Limb (tissue), 2 donors: Measurements from ENCODE around the gene PPP1CC.
"Not testable (repeated sequence)": the region's sequence is repeated elsewhere in the genome, so short reads cannot be mapped to it uniquely, and the experiment has no call there.

Experiments
- DNase-seq, 2 donors: peaks; one replicate each; pipeline ENCODE4 v3.0.0-alpha.2; 2016; ENCODE audit errors: extremely low spot score in 2 of 2

PPP1CC gene

DNA sequence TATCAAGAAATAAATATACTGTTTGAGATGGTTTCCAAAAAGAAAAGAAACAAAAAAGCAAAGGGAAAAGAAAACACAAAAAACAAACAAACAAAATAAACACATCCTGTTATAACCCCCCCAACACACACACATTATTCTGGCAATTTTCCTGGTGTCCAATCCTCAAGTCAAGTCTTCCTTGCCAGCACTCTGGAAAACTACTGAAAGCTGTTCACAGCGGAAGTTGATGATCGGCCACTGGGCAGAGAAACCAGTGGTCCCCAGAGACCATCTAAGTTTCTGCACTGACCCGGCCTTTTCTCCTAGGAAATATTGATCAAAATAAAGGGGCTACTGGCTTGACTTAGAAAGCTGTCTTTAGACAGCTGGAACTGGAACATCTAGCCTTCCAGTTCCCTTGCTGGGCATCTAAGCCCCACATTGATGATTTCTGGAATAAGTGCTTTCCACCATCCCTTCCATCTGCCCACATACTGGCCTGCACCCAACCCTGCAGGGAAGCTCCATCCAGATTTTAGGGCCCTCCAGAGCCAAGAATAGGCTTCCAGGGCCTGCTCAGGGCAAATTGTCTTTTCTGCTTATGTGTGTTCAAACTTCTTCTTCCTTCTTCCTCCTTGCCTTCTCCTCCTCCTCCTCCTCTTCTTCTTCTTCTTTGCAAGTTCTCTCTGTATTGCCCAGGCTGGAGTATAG lies 11.6 kb upstream of the PPP1CC start:
- no peak for DNase-seq

DNA sequence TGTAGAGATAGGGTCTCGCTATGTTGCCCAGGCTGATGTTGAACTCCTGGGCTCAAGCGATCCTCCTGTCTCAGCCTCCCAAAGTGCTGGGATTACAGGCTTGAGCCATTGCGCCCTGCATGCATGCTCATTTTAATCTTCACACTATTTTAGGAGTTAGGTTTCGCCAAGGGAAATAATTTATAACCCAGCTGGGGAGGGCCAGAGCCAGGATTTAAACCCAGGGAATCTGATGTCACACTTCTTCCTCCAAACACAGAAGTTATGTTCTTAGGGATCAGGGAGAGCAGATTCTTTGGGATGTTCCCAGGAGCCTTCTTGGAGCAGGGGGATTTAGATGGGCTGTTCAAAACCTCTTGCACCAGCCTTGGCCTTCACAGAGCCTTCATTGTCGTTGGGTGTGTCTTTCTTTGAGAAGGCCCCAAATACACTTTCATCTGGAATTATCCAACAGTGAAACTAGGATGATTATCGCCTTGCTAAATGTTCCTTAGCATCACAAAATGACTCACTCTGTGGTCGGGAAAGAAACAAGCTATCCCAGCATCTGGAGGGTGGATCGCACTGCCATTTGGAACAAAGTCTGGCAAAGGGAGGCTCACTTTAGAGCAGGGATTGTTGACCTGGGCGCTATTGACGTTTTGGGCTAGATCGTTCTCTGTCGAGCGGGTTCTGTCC lies 8.2 kb upstream of the PPP1CC start:
- no peak for DNase-seq

GRCh38 chr12:110746550-110746949 lies 3.9 kb upstream of the PPP1CC start:
- no peak for DNase-seq

GRCh38 chr12:110745542-110746284 lies 3.0 kb upstream of the PPP1CC start:
- DNase-seq: peak in 1 of 2 donors; percentile 63

DNA sequence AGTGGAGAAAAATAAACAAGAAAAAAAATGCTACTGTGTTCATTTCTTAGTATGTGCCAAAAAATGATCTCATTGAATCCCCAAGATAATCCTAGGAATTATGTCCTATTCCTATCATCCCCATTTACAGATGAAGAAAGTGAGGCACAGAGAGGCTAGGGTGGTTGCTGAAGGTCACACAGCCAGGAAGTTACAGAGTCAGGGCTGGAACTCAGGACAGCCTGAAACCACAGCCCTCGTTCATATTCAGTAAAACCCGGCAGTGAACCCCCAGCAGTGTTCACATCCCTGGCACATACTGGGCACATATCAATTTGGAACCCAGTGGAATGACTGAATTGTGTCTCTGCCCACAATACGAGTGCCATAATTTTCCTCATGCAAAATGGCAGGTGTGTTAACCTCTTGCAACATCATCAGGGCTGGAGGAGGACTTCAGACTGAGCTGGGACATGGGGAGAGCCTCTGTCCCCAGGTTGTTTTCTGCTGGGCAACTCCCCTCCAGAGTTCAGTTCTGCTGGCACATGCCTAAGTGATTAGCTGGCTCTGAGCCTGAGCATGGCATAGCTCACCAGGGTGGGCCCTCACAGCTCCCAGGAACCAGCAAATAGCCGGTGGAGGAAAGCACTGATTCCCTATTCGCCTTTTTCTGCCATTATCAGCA lies 2.0 kb upstream of the PPP1CC start:
- DNase-seq: no peak

DNA sequence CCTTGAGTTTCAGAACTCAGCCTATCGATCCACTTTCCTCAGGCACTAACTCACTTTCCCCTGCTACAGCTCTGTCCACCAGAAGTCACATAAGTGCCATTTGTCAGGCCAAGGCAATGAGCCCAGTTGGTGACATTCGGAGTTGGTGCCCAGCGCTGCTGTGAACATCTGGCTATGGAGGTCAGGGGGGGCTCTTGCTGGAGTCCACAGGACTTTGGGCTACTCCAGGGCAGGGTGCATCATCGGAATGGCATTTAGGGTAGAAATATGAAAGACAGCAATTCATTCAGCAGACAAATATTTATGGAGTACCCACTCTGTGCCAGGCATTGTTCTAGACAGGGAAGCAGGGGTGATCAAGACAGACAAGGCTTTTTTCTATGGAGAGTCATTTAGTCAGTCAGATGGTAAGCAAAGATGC lies 1.5 kb upstream of the PPP1CC start:
- DNase-seq: no peak

GRCh38 chr12:110743571-110744093 lies 941 bp upstream of the PPP1CC start:
- peak; percentile 23 to 49 for DNase-seq

GRCh38 chr12:110742096-110742717 lies 484 bp downstream of the PPP1CC start:
- peak in 1 of 2 donors; percentile 35 for DNase-seq

- no peak for DNase-seq
Measured at GRCh38 chr12:110741341-110742095, 1.2 kb downstream of the PPP1CC start.

DNA sequence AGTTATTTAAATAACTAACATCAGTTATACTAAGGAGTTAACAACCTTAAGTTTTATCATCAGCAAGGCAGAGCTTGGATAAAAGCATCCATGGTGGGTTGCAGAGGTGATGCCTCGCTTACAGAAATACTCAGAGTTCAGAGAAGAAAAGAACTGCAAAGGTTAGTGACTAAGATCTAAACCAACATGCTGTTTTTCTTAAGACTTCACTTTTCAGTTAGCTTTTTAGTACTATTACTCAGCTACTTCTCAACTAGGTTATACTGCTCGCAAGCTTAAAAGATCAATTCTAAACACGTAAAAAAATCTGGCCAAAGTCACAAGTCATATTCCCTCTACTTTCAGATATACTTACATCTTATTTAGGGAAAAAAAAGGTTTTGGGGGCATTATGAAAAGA lies 2.8 kb downstream of the PPP1CC start:
- no peak for DNase-seq

GRCh38 chr12:110739488-110739887 lies 3.2 kb downstream of the PPP1CC start:
- no peak for DNase-seq

GRCh38 chr12:110737532-110737931 lies 5.2 kb downstream of the PPP1CC start:
- no peak for DNase-seq

- DNase-seq: not testable (repeated sequence)
Measured at GRCh38 chr12:110737016-110737415, 5.7 kb downstream of the PPP1CC start.

DNA sequence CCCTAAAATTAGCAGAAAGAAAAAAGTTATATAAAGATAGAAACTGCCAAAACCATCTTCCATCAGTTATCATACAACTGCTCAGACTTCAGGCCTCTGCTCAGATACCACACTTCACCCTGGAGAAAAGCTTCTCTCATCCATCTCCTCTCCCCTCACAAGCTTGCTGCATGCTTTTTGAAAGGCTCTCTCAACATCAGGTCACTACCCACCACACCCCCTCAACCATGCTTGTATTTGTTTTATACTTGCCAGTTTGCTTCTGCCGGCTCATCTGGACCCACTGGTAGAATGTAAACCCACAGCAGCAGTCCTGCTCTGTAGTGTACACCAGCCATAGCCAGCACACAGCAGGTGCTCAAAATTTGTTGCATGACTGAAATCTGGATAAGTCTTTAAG lies 8.8 kb downstream of the PPP1CC start:
- DNase-seq: no peak

- no peak for DNase-seq
Measured at GRCh38 chr12:110733089-110733715, 9.5 kb downstream of the PPP1CC start.

DNA sequence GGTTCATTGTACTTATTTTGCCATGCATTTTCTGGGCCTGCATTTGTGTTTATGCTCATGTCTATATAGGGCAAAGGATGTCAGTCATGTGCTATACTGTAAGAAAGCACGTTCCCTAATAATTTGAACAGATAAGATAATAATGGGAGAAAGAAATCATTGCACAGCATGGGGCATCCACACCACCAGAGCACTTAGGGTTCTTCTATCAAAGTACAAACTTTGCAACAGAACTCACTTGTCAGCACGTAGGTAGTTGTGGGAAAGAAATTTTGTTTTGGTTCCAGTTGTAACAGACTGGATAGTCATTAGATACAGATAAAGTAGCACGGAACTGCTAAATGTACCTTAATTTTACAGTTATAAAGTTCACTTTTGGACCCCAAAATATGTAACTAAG lies 10.1 kb downstream of the PPP1CC start:
- DNase-seq: no peak

DNA sequence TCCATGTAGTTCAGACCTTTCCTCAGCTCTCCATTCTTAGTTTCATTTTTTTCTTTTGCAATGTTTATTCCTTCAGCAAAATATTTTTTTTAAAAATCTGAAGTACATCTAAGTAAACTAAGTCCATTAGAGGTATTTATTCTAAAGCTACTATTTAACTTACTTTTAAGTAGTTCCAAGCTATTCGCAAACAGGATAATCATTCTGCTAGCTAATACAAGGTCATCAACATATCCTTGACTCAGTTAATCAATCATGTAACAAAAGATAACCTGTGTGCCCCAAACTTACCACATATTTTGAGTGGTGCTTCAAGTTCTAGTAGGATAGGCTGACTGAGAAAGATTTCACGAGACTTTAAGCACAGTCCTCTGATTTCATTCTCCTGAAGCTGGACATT lies 11.2 kb downstream of the PPP1CC start:
- DNase-seq: no peak

- DNase-seq: no peak
Measured at GRCh38 chr12:110728628-110729027, 14.1 kb downstream of the PPP1CC start.

DNA sequence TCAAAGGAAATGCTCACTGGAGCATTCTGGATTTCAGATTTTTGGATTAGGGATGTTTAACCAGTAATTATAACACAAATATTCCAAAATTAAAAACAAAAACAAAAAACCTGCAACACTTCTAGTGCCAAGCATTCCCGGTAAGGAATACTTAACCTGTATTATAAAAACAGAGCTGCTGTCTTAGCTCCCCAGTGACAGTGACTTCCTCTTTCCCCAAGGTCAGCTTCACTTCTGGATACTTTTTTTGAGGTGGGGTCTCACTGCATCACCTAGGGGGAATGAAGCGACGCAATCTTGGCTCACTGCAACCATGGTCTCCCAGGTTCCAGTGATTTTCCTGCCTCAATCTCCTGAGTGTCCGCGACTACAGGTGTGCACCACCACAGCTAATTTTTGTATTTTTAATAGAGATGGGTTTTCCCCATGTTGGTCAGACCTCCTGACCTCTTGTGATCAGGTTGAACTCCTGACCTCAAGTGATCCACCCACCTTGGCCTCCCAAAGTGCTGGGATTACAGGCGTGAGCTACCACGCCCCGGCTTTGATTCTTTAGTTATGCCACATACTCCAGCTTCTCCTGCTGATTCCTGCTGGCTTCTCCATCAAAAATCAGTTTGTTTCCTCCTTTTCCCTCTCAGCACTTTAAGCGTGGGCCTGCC lies 15.9 kb downstream of the PPP1CC start:
- no peak for DNase-seq

- no peak for DNase-seq
Measured at GRCh38 chr12:110726028-110726427, 16.7 kb downstream of the PPP1CC start.
